ENCODE data around the gene TRPC4AP.
"Not testable (repeated sequence)": the region's sequence is repeated elsewhere in the genome, so short reads cannot be mapped to it uniquely, and the experiment has no call there.

TRPC4AP gene

GRCh38 chr20:35093267-35093884 is 769 bp upstream of the TRPC4AP start:
- DNase-seq = peak; percentile 22

GRCh38 chr20:35091816-35092523 is 637 bp downstream of the TRPC4AP start:
- DNase-seq = peak; percentile 53

GRCh38 chr20:35088231-35089145 is 4.1 kb downstream of the TRPC4AP start:
- peak; percentile 15 for DNase-seq

- DNase-seq = no peak
These were observed 4.8 kb downstream of the TRPC4AP start for GRCh38 chr20:35087791-35088190.

- DNase-seq = no peak
These were observed 5.3 kb downstream of the TRPC4AP start for GRCh38 chr20:35087355-35087754.

GRCh38 chr20:35085477-35086225 is 7.0 kb downstream of the TRPC4AP start:
- DNase-seq = no peak

- DNase-seq = no peak
These were observed 7.6 kb downstream of the TRPC4AP start for GRCh38 chr20:35084998-35085397.

GRCh38 chr20:35080348-35080642 is 12.3 kb downstream of the TRPC4AP start:
- DNase-seq = not testable (repeated sequence)

- DNase-seq = no peak
These were observed 12.9 kb downstream of the TRPC4AP start for GRCh38 chr20:35079472-35080347.

GRCh38 chr20:35077872-35078271 is 14.7 kb downstream of the TRPC4AP start:
- DNase-seq = no peak

- no peak for DNase-seq
These were observed 15.3 kb downstream of the TRPC4AP start for GRCh38 chr20:35077341-35077740.

- DNase-seq = not testable (repeated sequence)
These were observed 21.0 kb downstream of the TRPC4AP start for GRCh38 chr20:35071436-35072153.

GRCh38 chr20:35066194-35066593 is 26.4 kb downstream of the TRPC4AP start:
- DNase-seq = no peak

- no peak for DNase-seq
These were observed 27.4 kb downstream of the TRPC4AP start for GRCh38 chr20:35065181-35065580.

- no peak for DNase-seq
These were observed 29.4 kb downstream of the TRPC4AP start for GRCh38 chr20:35063168-35063567.

GRCh38 chr20:35062478-35062877 is 30.1 kb downstream of the TRPC4AP start:
- DNase-seq = no peak

GRCh38 chr20:35060168-35060567 is 32.4 kb downstream of the TRPC4AP start:
- DNase-seq = no peak

- DNase-seq = no peak
These were observed 33.0 kb downstream of the TRPC4AP start for GRCh38 chr20:35059612-35060011.

- DNase-seq = no peak
These were observed 33.5 kb downstream of the TRPC4AP start for GRCh38 chr20:35059110-35059509.

- no peak for DNase-seq
These were observed 36.9 kb downstream of the TRPC4AP start for GRCh38 chr20:35055445-35056276.
